Caco-2 (cell line): ENCODE results near the gene MEGF11. TPM values are rescaled to one million over a fixed set of nuclear protein-coding genes. Genes with fewer than 3 reads are reported as not detected.

Source experiments
- BruUV-seq: library from RNA; stranded (reverse); fragments of 400-500 nt; replicated peaks from 2 replicates; lab custom pipeline; 2021; lab: Mats Ljungman, UMichigan
- CTCF ChIA-PET: fragments of 300-600 bp; sonication (Branson Sonifier 250); formaldehyde crosslinking; loops from one replicate; lab custom pipeline; 2022; ENCODE audit warnings: antibody characterized with exemption; lab: Charles Lee
- POLR2A ChIA-PET: fragments of 300-600 bp; sonication (Branson Sonifier 250); formaldehyde crosslinking; loops from one replicate; lab custom pipeline; 2022; ENCODE audit warnings: antibody characterized with exemption; lab: Charles Lee
- DNase-seq, 2 experiments: peaks; one replicate each; pipeline versions ENCODE4 v3.0.0 to v3.0.0-alpha.2; 2020 to 2022
- H3K27me3 ChIP-seq: replicated peaks from 2 replicates; pipeline ENCODE4 v1.6.0; 2011; ENCODE audit warnings: low read length; ENCODE audit not compliant: control insufficient read depth, insufficient read depth
- H3K36me3 ChIP-seq: 2 replicates; pipeline ENCODE4 v1.5.1; 2011; ENCODE audit warnings: low read length; ENCODE audit not compliant: control insufficient read depth, insufficient read depth
- H3K4me1 ChIP-seq: fragments of 250-450 bp; sonication (Bioruptor Pico); 2 replicates; pipeline ENCODE4 v1.5.1; 2020; ENCODE audit warnings: mild to moderate bottlenecking
- H3K4me3 ChIP-seq: 2 replicates; pipeline ENCODE4 v1.5.1; 2011; ENCODE audit warnings: low read depth, mild to moderate bottlenecking, control low read depth, low read length
- H3K9me3 ChIP-seq: fragments of 250-450 bp; sonication (Bioruptor Pico); 2 replicates; pipeline ENCODE4 v1.5.1; 2020; ENCODE audit warnings: mild to moderate bottlenecking, moderate library complexity
- H3K27ac Mint-ChIP-seq: one replicate; pipeline ENCODE4 v1.8.0; 2022; ENCODE audit warnings: mixed read lengths; ENCODE audit not compliant: unreplicated experiment
- H3K27me3 Mint-ChIP-seq: one replicate; pipeline ENCODE4 v1.8.0; 2022; ENCODE audit warnings: mixed read lengths; ENCODE audit not compliant: insufficient read depth, unreplicated experiment
- H3K36me3 Mint-ChIP-seq: one replicate; pipeline ENCODE4 v1.8.0; 2022; ENCODE audit warnings: mild to moderate bottlenecking, mixed read lengths; ENCODE audit not compliant: insufficient read depth, unreplicated experiment
- H3K4me1 Mint-ChIP-seq: one replicate; pipeline ENCODE4 v1.8.0; 2022; ENCODE audit warnings: low read depth, mixed read lengths; ENCODE audit not compliant: unreplicated experiment
- H3K4me3 Mint-ChIP-seq: one replicate; pipeline ENCODE4 v1.8.0; 2022; ENCODE audit warnings: mild to moderate bottlenecking, moderate library complexity, mixed read lengths; ENCODE audit not compliant: unreplicated experiment
- H3K9me3 Mint-ChIP-seq: one replicate; pipeline ENCODE4 v1.8.0; 2022; ENCODE audit warnings: mixed read lengths; ENCODE audit not compliant: unreplicated experiment
- CTCF ChIP-seq, 2 experiments: fragments of 200-600 bp in 1 of 2; IDR thresholded peaks; 1 replicate in 1 of 2; 2 replicates in 1 of 2; pipeline versions ENCODE4 v1.5.1 to v1.8.0; 2011 to 2022; ENCODE audit warnings: antibody characterized with exemption in 1 of 2, control low read depth in 1 of 2, inconsistent platforms in 1 of 2, low read depth in 1 of 2, low read length in 1 of 2, mild to moderate bottlenecking in 1 of 2, moderate library complexity in 1 of 2; ENCODE audit not compliant: insufficient read depth in 1 of 2, severe bottlenecking in 1 of 2, unreplicated experiment in 1 of 2
- intact Hi-C: fragments of 100-400 bp; cut with micrococcal nuclease; formaldehyde crosslinking; loops from one replicate; pipeline ENCODE4 v1.10.0; 2022; ENCODE audit not compliant: unreplicated experiment
- total RNA-seq: library from RNA; stranded (reverse); gene quantifications from 2 replicates; pipeline ENCODE4 v1.2.3, GENCODE V29; 2022

The MEGF11 gene
- total RNA-seq, 1 experiment from 2014 or later: 0.66 TPM

GRCh38 chr15:66285533-66286280 lies 32.2 kb upstream of the MEGF11 start:
- Histone ChIP-seq H3K27me3 (no peaks in the 10 kb centered on the region), H3K36me3 (no peaks in the 10 kb centered on the region), H3K9me3 (no peaks in the 10 kb centered on the region), H3K4me1 (0 out of 2 replicates have a peak, but pooled peaks cover 11% of the 10 kb centered on the region), H3K4me3 (no peak overlapping the region)
- no peak for TF ChIP-seq CTCF (IDR thresholded peaks at IDR 0.05; ENCODE audit: insufficient read depth in 1 of 2, low read depth in 1 of 2, low read length in 1 of 2, severe bottlenecking in 1 of 2, unreplicated experiment in 1 of 2)
- no TSS peak for BruUV-seq
- Mint-ChIP-seq H3K4me1 (no peaks in the 10 kb centered on the region), H3K27me3 (peaks cover 3% of the 10 kb centered on the region), H3K9me3 (no peaks in the 10 kb centered on the region), H3K4me3 (no peak overlapping the region), H3K27ac (no peak overlapping the region), H3K36me3 (no peaks in the 10 kb centered on the region)
- intact Hi-C loops: loop anchor here (2.0 to 5.0 kb wide), 2 partner anchors 33 to 368 kb away; partner anchors contain the start of gene MEGF11
- CTCF ChIA-PET: interaction anchor here (0.5 kb wide), 1 partner anchor 71 kb away, joined by 3 read pairs; the partner anchor contains the start of gene TIPIN
- DNase-seq: no peak
- POLR2A ChIA-PET: no interaction called here

- no peak for DNase-seq
- H3K36me3 Mint-ChIP-seq: no peaks in the 10 kb centered on the region
- H3K9me3 Mint-ChIP-seq: no peaks in the 10 kb centered on the region
- Histone ChIP-seq H3K27me3 (no peaks in the 10 kb centered on the region), H3K4me1 (0 out of 2 replicates have a peak, but pooled peaks cover 11% of the 10 kb centered on the region), H3K9me3 (no peaks in the 10 kb centered on the region), H3K36me3 (no peaks in the 10 kb centered on the region), H3K4me3 (no peak overlapping the region)
- H3K27me3 Mint-ChIP-seq: peaks cover 12% of the 10 kb centered on the region
- ChIA-PET CTCF (no interaction called here), POLR2A (interaction anchor here (0.5 kb wide), 1 partner anchor 33 kb away, joined by 6 read pairs; no protein-coding TSS in a partner anchor)
- intact Hi-C loops: no loop called here
- no peak for TF ChIP-seq CTCF (IDR thresholded peaks at IDR 0.05; ENCODE audit: insufficient read depth in 1 of 2, low read depth in 1 of 2, low read length in 1 of 2, severe bottlenecking in 1 of 2, unreplicated experiment in 1 of 2)
- H3K27ac Mint-ChIP-seq: no peak overlapping the region
- H3K4me3 Mint-ChIP-seq: no peak overlapping the region
- BruUV-seq: no TSS peak
- H3K4me1 Mint-ChIP-seq: no peaks in the 10 kb centered on the region
Measured at GRCh38 chr15:66284271-66284670, 30.7 kb upstream of the MEGF11 start.

- ChIA-PET POLR2A (no interaction called here), CTCF (no interaction called here)
- Mint-ChIP-seq H3K36me3 (no peaks in the 10 kb centered on the region), H3K27me3 (peaks cover 16% of the 10 kb centered on the region), H3K9me3 (no peaks in the 10 kb centered on the region), H3K4me1 (no peaks in the 10 kb centered on the region), H3K27ac (no peak overlapping the region), H3K4me3 (no peak overlapping the region)
- BruUV-seq: no TSS peak
- Histone ChIP-seq H3K4me1 (no peaks in the 10 kb centered on the region), H3K36me3 (no peaks in the 10 kb centered on the region), H3K27me3 (no peaks in the 10 kb centered on the region), H3K4me3 (no peak overlapping the region), H3K9me3 (no peaks in the 10 kb centered on the region)
- no peak for DNase-seq
- intact Hi-C loops: no loop called here
- no peak for TF ChIP-seq CTCF (IDR thresholded peaks at IDR 0.05; ENCODE audit: insufficient read depth in 1 of 2, low read depth in 1 of 2, low read length in 1 of 2, severe bottlenecking in 1 of 2, unreplicated experiment in 1 of 2)
Measured at GRCh38 chr15:66278671-66279070, 25.1 kb upstream of the MEGF11 start.
